HFFc6 (cell line): ENCODE data around the gene SEC63. TPM values are rescaled to one million over a fixed set of nuclear protein-coding genes. Genes with fewer than 3 reads are reported as not detected.

Experiments used
- DNase-seq: peaks from one replicate; pipeline ENCODE4 v3.0.0-alpha.2; 2018
- H3K27ac Mint-ChIP-seq: 2 replicates; pipeline ENCODE4 v1.8.0; 2020; ENCODE audit warnings: mild to moderate bottlenecking, mixed read lengths
- H3K27me3 Mint-ChIP-seq: 2 replicates; pipeline ENCODE4 v1.8.0; 2021; ENCODE audit warnings: mild to moderate bottlenecking, moderate library complexity, mixed read lengths; ENCODE audit not compliant: insufficient read depth
- H3K36me3 Mint-ChIP-seq: 2 replicates; pipeline ENCODE4 v1.8.0; 2021; ENCODE audit warnings: low read depth, mixed read lengths
- H3K4me1 Mint-ChIP-seq: 2 replicates; pipeline ENCODE4 v1.8.0; 2020; ENCODE audit warnings: low read depth, mixed read lengths
- H3K4me3 Mint-ChIP-seq: 2 replicates; pipeline ENCODE4 v1.8.0; 2020; ENCODE audit warnings: mild to moderate bottlenecking, moderate library complexity, mixed read lengths
- H3K9me3 Mint-ChIP-seq: 2 replicates; pipeline ENCODE4 v1.8.0; 2020; ENCODE audit warnings: mild to moderate bottlenecking, mixed read lengths
- CTCF ChIP-seq: fragments of 200-600 bp; sonication (generic); IDR thresholded peaks from 2 replicates; pipeline ENCODE4 v1.5.0; 2021; ENCODE audit warnings: antibody characterized with exemption, mild to moderate bottlenecking
- total RNA-seq, 6 experiments: library from RNA; stranded (reverse); fragmentation: NEBNext Ultra II Directional; extraction: Animal tissue kit (Norgen Biotek cat#: 25700); gene quantifications; 2 replicates in 1 of 6; 3 replicates in 5 of 6; pipeline ENCODE4 v1.2.3, GENCODE V29; 2021

The SEC63 gene
- total RNA-seq, 6 experiments from 2014 or later = 99.2 to 114 (median 106) TPM

GRCh38 chr6:107972413-107973096, 14.5 kb upstream of the SEC63 start:
- no peak overlapping the region for H3K4me3 Mint-ChIP-seq
- no peaks in the 10 kb centered on the region for H3K4me1 Mint-ChIP-seq
- H3K27ac Mint-ChIP-seq = no peak overlapping the region
- H3K36me3 Mint-ChIP-seq = no peaks in the 10 kb centered on the region
- peaks cover 25% of the 10 kb centered on the region for H3K27me3 Mint-ChIP-seq
- no peak for DNase-seq
- no peak for TF ChIP-seq CTCF
- no peaks in the 10 kb centered on the region for H3K9me3 Mint-ChIP-seq

- H3K27ac Mint-ChIP-seq = no peak overlapping the region
- no peaks in the 10 kb centered on the region for H3K9me3 Mint-ChIP-seq
- no peak for TF ChIP-seq CTCF
These were observed 13.2 kb upstream of the SEC63 start for GRCh38 chr6:107971181-107971580.

GRCh38 chr6:107970255-107970654, 12.2 kb upstream of the SEC63 start:
- H3K27ac Mint-ChIP-seq = no peak overlapping the region
- no peaks in the 10 kb centered on the region for H3K9me3 Mint-ChIP-seq
- H3K36me3 Mint-ChIP-seq = no peaks in the 10 kb centered on the region
- DNase-seq = no peak
- H3K4me1 Mint-ChIP-seq = peaks cover 13% of the 10 kb centered on the region
- H3K27me3 Mint-ChIP-seq = peaks cover 25% of the 10 kb centered on the region
- TF ChIP-seq CTCF = no peak
- no peak overlapping the region for H3K4me3 Mint-ChIP-seq

More at GRCh38 chr6:107971181-107971580, 13.2 kb upstream of the SEC63 start:
- DNase-seq = no peak
- Mint-ChIP-seq H3K36me3 (no peaks in the 10 kb centered on the region), H3K27me3 (peaks cover 25% of the 10 kb centered on the region), H3K4me1 (peaks cover 3% of the 10 kb centered on the region), H3K4me3 (no peak overlapping the region)

GRCh38 chr6:107968081-107968480, 10.1 kb upstream of the SEC63 start:
- no peak overlapping the region for H3K27ac Mint-ChIP-seq
- H3K27me3 Mint-ChIP-seq = peaks cover 13% of the 10 kb centered on the region
- TF ChIP-seq CTCF = no peak
- no peak overlapping the region for H3K4me3 Mint-ChIP-seq
- H3K9me3 Mint-ChIP-seq = no peaks in the 10 kb centered on the region
- no peak for DNase-seq
- H3K36me3 Mint-ChIP-seq = no peaks in the 10 kb centered on the region
- peaks cover 23% of the 10 kb centered on the region for H3K4me1 Mint-ChIP-seq

GRCh38 chr6:107965746-107966145, 7.7 kb upstream of the SEC63 start:
- peak overlapping the region; percentile 82 for H3K27ac Mint-ChIP-seq
- peak; percentile 83 for DNase-seq
- H3K4me3 Mint-ChIP-seq = peak overlapping the region; percentile 47
- peaks cover 23% of the 10 kb centered on the region for H3K4me1 Mint-ChIP-seq
- no peaks in the 10 kb centered on the region for H3K9me3 Mint-ChIP-seq
- H3K27me3 Mint-ChIP-seq = 0 out of 2 replicates have a peak, but pooled peaks cover 2% of the 10 kb centered on the region
- no peak for TF ChIP-seq CTCF
- H3K36me3 Mint-ChIP-seq = no peaks in the 10 kb centered on the region
